Activated gamma-delta T cell treated with Interleukin-2 at 50 U/mL for 16 hours (primary cell): Measurements from ENCODE around the gene DUSP10.

Source experiments
- DNase-seq: peaks from one replicate; pipeline ENCODE4 v3.0.0-alpha.2; 2020

The DUSP10 gene

GRCh38 chr1:221761354-221762002 lies 19.6 kb upstream of the DUSP10 start:
- no peak for DNase-seq

GRCh38 chr1:221760911-221761310 lies 19.0 kb upstream of the DUSP10 start:
- DNase-seq, result no peak

GRCh38 chr1:221759436-221759835 lies 17.5 kb upstream of the DUSP10 start:
- DNase-seq, result no peak

GRCh38 chr1:221758455-221758854 lies 16.6 kb upstream of the DUSP10 start:
- DNase-seq, result no peak

GRCh38 chr1:221756830-221757551 lies 15.1 kb upstream of the DUSP10 start:
- DNase-seq, result no peak

GRCh38 chr1:221753828-221754188 lies 11.9 kb upstream of the DUSP10 start:
- DNase-seq, result no peak

- DNase-seq, result no peak
Observed at GRCh38 chr1:221751226-221751887, 9.5 kb upstream of the DUSP10 start.

GRCh38 chr1:221748981-221749380 lies 7.1 kb upstream of the DUSP10 start:
- no peak for DNase-seq

- DNase-seq, result no peak
Observed at GRCh38 chr1:221747839-221748238, 6.0 kb upstream of the DUSP10 start.

GRCh38 chr1:221743416-221744208 lies 1.7 kb upstream of the DUSP10 start:
- no peak for DNase-seq

GRCh38 chr1:221742555-221743415 lies 896 bp upstream of the DUSP10 start:
- peak; percentile 74 for DNase-seq

- DNase-seq, result peak; percentile 10
Observed at GRCh38 chr1:221740993-221741702, 741 bp downstream of the DUSP10 start.

GRCh38 chr1:221740369-221740992 lies 1.4 kb downstream of the DUSP10 start:
- DNase-seq, result no peak

GRCh38 chr1:221739677-221740025 lies 2.2 kb downstream of the DUSP10 start:
- DNase-seq, result no peak

- no peak for DNase-seq
Observed at GRCh38 chr1:221739018-221739676, 2.7 kb downstream of the DUSP10 start.

- no peak for DNase-seq
Observed at GRCh38 chr1:221736714-221737113, 5.2 kb downstream of the DUSP10 start.

GRCh38 chr1:221735999-221736398 lies 5.9 kb downstream of the DUSP10 start:
- no peak for DNase-seq

- no peak for DNase-seq
Observed at GRCh38 chr1:221734187-221734586, 7.7 kb downstream of the DUSP10 start.

GRCh38 chr1:221732052-221732451 lies 9.8 kb downstream of the DUSP10 start:
- no peak for DNase-seq

GRCh38 chr1:221729771-221730330 lies 12.0 kb downstream of the DUSP10 start:
- DNase-seq, result no peak
